SK-N-MC (cell line): Measurements from ENCODE around the gene FBXL22.

ENCODE experiments used
- FOXP2 ChIP-seq: optimal IDR thresholded peaks from 2 replicates; pipeline ENCODE3; 2011; ENCODE audit warnings: mild to moderate bottlenecking, moderate library complexity; ENCODE audit not compliant: insufficient read depth; ENCODE audit errors: extremely low read length, control extremely low read depth
- POLR2AphosphoS5 ChIP-seq: IDR thresholded peaks from 2 replicates; pipeline ENCODE4 v1.6.1; 2012; ENCODE audit warnings: mild to moderate bottlenecking, low read depth, low read length, borderline replicate concordance

- TF ChIP-seq POLR2AphosphoS5 = no peak
- no peak for TF ChIP-seq FOXP2
Observed at GRCh38 chr15:63597821-63598220, 634 bp downstream of the FBXL22 start.
